DLD1 (cell line): Measurements from ENCODE around the gene ZNF467.

Source experiments
- in situ Hi-C: cut with HindIII; loops from 2 replicates; pipeline ENCODE4 v1.10.0; 2017; ENCODE audit warnings: low sequenced_read_pairs

Gene ZNF467

DNA sequence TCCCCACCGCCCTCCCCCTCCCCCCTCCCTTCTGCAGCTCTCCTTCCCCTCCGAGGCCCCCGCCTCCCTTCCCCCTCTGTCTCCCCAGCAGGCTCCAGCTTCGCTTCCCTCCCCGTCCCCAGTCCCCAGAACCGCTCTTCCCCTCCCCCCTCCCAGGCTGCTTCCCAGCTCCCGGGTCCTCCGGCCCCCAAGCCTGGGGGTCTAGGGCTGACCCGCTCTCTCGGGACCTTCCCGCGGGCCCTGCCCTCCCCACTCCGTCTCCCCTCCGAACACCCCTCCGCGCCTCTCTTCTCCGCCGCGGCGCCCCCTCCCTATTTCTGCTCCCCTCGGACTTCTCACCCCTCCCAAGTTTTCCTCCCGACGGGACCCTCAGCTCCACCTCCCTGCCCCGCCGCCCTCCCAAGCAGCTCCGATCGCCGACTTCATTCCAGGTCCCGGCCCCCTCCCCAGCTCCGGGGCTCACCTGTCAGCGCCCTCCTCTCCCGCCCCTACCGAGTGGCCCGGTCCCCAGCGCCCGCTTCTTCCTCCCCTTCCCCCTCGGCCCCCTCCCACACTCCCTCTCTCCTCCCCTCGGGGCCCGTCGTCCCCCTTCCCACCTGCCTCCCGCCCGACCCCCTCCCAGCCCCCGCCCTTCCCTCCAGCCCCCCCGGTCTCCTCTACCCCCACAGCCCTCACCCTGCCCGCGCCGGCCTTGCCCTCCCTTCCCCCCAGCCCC, 990 bp downstream of the ZNF467 start:
- in situ Hi-C loops: no loop called here

DNA sequence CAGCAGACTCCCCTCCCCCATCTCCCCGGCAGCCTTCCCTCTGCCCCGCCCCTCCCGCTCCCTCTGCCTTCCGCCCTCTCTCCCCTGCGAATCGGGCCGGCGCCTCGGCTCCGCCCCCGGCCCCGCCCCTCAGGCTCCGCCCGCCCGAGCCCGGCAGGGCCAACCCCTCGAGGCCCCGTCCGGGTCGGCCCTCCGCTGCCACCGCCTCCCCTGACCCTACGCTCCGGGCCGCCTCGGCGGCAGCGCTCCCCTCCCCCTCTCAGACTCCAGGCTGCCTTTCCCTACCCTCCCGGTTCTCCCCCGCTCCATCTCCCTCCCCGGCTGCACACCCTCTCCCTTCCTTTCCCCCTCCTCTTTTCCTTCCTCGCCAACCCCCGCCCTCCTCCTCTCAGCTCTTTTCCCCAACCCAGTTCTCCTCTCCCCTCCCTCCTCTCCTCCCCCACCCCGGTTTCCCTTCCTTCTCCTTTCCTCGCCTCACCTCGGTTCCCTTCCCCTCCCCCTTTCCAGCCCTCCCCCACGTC, 1.6 kb downstream of the ZNF467 start:
- in situ Hi-C loops: no loop called here

DNA sequence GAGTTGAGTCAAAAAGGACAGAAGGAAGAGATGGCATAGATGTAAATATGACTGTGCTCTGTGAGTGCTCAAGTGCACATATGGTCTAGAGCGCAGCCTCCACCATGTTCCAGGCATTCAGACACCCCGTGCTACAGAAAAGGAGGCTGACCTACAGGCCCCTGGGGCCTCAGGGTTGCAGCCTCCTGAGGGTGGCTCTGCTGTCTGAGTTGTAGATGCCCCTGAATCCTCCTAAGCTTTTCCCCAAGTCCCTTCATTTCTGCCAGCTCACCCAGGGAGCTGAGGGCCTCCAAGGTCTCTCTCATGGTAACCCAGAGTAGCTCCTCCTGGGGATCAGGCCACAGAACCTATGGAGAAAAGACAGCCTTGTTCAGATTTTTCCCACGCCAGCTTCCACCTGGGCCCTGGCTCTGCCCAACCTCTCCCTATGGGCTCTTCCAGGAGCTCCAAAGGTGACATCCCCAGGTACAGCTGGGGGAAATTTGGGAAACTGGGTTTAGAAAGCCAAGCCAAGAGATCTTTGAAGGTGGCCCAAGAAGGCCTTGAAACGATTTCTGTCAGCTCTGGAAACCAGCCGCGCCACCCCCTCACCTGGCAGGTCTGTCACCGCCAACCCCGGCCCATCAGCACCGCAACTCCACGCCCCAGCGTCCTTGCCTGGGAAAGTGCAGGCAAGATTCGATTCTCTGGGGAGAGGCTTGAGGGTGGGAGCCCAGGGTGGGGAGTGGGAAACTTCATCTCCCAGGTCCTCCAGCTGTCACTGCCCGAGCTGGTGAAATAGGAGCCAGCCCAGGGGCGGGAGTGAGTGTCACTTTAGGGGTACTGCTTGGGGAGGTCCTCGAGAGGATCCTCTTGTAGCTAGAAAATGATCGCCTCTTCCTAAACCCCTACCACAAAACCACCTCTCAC, 2.4 kb downstream of the ZNF467 start:
- in situ Hi-C loops: no loop called here

DNA sequence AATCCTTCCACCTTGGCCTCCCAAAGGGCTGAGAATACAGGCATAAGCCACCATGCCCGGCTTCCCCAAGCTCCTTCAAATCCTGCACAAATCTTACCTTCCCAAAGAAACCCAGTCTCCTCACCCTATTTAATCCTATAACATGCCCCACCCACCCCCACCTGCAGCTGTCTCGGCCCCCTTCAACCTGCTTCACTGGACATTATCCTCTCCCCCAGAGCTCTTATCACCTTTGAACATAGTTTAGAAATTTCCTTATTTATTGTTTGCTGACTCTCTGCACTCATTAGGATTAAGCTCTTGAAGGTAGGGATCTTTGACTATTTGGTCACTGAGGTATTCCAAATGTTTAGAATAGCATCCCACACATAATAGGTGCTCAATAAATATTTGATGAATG, 3.5 kb downstream of the ZNF467 start:
- in situ Hi-C loops: no loop called here

DNA sequence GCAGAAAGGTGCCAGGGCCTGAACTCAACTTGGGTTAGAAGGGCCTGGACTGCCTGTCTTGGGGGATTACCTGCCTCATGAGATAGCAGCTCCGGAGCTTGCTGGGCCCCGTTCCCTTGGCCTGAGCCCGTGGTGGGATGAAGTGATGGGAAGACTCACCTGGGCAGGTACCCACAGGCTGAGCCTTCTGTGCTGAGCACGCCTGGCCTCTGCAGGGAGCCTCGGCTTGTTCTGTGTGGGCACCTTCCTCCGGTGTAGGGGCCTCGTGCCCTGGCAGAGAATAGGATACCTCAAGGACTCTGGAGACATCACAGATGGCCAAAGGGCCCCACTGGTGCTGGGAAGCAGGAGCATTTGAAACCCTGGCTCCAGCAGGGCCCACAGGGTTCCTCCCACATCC, 4.5 kb downstream of the ZNF467 start:
- in situ Hi-C loops: no loop called here

DNA sequence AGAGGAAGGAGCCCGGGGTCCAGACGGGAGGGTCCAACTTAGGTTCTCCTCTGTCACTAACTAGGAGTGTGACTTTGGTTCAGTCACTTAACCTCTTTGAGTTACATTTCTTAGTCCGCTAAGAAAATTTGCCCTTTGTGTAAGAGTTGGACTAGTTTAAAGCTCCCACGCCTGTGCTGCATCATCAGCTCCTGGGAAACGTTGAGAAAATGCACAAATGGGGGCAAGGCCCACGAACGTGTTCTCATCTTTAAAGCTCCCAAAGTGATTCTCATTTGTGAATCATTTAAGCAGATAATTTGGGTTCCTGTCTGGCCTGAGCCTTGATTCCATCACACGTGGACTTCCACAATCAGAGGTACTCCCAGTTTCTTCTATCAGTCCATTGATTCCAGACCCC, 6.3 kb downstream of the ZNF467 start:
- in situ Hi-C loops: no loop called here

DNA sequence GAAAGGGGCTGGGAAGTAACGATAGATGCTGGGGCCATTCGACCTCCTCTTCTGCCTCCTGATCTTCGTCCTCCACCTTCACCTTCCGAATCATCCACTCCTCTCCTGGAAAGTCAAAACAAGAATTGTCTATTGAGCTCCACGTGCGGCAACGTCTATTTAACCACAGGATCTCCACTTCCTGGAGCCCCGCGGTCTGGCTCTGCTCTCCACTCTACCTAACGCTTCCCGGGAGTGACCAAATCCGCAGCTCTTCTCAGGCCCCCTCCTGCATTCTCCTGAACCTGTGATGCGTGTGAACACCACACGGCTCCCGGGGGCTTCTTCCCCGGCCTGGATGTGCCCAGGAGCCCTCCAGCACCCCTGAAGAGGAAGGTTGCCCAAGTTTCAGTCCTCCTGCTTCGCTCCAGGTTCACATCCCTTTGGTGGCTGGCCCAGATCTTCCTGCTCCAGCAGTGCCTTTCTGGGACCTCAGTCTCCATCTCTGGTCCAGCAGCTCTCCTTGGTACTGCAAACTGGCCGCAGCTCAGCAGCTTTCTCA, 7.2 kb downstream of the ZNF467 start:
- in situ Hi-C loops: no loop called here

DNA sequence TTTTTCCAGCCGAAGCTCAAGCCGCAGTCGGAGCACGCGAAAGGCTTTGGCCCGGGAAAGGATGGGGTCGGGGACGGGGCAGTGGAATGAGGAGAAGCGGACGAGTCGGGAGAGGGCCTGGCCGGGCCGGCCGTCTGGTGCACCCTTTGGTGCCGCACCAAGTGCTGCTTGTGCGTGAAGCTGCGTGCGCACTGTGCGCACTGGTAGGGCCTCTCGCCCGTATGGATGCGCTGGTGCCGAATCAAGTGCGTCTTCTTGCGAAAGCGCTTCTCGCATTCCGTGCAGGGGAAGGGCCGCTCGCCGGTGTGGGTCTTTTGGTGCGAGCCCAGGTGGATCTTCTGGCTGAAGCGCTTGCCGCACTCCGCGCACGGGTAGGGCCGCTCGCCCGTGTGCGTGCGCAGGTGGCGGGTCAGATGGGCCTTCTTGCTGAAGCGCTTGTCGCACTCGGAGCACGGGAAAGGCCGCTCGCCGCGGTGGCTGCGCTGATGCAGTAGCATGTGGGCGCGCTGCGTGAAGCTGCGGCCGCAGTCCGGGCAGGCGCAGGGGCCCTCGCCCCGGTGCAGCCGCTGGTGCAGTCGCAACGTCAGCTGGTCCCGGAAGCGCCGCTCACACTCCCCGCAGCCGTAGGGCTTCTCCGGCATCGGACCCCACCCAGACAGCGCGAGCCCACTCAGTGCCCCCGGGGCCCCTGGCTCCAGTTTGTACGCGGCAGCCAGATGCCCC, 7.8 kb downstream of the ZNF467 start:
- in situ Hi-C loops: no loop called here

DNA sequence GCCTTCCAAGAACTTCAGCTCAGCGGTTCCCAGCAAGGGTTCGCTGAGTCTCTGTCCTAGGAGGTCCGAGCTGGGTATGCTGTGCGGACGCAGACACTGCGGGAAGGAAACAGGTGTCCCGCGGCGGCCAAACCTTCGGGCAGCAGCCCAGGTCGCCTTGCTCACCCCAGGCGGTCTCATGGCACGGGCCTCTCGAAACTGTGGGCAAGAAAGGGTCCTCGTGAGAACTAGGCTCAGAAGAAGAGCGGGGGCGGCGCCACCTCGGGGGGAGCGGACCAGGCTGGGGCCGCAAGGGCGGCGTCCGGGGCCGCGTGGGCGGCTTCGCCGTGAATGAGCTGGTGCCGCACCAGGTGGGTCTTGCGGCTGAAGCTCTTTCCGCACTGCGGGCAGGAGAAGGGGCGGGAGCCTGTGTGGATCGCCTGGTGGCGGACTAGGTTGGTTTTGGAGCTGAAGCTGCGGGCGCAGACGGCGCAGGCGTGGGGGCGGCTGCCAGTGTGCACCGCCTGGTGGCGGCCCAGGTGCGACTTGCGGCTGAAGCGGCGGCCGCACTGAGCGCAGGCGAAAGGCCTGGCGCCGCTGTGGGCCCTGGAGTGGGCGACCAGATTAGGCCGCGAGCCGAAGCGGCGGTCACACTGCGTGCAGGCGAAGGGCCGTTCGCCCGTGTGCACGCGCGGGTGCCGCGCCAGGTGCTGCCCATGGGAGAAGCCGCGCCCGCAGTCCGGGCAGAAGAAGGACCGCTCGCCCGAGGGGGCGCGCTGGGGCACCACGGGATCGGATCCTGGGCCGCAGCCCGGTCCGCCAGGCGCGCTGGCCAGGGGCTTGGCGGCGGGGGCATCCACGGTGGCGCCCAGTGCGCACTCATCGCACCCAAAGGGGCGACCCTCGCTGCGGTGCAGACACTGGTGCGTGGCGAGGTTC, 8.6 kb downstream of the ZNF467 start:
- in situ Hi-C loops: no loop called here

DNA sequence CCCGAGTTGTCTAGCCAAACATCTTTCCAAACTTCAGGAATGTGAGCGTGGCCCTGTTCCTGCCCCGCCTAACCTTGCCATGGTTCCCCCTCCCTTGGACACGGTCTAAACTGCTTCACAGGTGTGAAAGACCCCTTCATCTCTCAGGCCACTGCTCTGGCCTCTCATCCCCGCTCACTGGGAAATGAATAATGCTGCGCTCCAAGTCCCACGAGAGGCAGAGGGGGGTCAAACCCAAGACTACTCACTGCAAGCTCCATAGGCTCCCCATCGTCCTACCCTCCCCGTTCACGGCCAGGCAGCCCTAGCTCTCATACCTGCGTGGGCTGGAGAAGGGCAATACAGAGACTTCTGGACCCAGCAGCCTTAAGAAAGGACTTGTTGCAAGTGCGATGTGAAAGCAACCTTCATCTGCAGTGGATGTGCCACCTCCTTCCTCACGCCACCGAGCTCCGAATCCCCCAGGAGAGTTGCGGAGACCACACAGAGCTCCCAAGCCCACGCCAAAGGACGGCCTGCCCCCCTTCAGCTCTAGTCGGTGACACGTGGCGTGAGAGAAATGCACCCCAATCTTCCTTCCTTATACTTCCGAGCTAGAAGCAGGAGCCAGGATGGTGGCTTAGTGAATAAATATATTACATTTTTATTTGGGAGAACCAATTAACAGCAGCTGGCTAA, 9.7 kb downstream of the ZNF467 start:
- in situ Hi-C loops: no loop called here

DNA sequence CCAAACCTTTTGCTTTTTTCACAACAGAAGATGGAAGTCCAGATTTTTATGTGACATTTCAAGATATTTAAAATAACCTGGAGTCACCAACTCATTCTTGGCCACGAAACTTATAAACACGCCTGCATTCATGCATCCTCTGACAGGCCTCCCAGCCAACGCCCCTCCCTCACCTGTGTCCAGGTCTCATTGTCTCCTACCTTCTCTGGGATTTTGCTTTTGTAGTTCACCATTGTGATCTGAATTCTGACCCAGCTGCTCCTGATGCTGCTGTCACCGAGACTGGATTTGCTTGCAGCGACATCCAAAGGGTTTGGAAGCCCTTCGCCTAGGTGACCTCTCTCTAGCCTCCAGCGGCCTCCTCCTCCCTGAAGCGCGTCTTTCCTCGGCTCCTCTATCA, 10.8 kb downstream of the ZNF467 start:
- in situ Hi-C loops: no loop called here

DNA sequence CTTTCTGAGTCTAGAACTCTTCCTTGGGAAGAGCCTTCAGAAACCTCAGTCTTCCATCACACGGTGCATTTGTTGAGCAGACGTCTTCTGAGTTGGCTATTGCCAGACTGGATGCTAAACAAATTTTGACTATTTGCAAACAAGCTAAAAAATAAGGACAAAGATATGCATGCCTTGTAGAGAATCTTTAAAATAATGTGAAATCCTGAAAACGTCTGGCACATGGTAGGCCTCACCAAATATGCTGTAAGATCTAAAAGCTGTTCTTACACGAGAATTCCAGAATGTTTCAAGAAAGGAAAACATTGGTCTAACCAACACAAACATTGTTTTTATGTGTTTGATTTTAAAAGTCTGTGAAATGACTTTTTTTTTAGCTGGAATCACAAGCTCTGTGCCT, 11.3 kb downstream of the ZNF467 start:
- in situ Hi-C loops: no loop called here

DNA sequence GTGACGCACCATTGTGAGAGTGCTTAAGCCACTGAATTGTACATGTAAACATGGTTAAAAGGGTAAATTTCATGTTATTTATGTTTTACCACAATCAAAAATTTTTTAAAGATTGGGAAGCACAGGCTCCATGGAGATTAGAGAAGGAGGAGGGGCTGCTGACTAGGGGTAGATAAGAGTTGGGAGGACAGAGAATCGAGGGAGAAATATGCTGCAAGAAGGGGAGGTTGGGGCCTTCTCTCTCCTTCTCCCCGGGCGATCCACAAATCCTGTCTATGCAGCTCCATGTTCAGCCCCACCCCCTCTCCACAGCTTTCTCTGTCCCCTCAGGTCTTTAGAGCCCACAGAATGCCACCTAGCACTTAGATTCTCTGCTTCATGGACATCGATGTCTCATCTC, 12.1 kb downstream of the ZNF467 start:
- in situ Hi-C loops: no loop called here

DNA sequence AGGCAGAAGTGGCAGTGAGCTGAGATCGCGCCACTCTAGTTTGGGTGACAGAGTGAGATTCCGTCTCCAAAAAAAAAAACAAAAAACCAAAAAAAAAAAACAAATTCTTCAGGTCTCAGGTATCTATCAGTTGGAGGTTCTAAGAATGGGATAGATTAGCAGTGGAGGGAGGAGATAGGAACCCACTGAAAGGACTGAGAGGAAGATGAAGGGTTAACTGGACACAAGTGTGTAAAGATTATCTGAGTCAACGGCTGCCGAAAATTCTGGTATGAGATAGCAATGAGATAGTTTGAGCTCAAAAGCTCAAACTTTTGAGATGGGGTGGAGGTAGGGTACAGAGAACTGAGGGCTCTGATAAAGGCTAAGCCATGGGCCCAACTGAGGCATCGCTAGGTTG, 12.8 kb downstream of the ZNF467 start:
- in situ Hi-C loops: no loop called here

DNA sequence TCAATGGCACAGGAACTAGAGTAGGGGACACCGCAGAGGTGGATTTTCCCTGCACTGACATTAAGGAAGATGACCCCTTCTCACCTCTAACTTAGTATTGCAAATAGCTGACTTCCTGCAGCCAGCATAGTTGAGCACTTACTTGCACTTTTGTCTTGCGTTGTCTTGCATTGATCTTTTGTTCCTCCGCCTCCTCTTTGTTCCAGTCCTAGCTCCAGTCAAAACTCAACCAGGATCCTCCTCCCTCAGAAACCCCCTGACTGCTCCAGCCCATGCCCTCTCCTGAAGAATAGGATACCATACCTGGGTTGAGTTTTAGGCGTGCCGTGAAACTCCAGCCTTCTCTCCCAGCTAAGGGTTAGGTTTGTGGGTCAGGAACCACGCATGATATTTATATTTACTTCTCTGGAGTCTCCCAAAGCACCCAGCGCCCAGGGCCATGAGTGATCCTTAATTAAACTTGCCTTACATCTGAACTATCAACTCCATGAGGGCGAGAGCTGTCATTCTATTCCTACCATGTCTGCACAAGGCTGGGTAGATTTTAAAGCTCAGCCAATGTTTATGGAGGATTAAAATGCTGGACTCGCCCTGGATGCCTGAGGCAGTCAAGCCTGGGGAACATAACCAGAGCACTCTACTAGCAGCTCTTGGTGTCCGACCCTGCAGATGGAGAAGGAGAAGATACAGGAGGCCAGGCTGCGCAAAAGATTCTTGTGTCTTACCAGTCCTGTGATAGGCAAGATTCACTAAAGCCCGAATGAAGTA, 14.1 kb downstream of the ZNF467 start:
- in situ Hi-C loops: no loop called here

DNA sequence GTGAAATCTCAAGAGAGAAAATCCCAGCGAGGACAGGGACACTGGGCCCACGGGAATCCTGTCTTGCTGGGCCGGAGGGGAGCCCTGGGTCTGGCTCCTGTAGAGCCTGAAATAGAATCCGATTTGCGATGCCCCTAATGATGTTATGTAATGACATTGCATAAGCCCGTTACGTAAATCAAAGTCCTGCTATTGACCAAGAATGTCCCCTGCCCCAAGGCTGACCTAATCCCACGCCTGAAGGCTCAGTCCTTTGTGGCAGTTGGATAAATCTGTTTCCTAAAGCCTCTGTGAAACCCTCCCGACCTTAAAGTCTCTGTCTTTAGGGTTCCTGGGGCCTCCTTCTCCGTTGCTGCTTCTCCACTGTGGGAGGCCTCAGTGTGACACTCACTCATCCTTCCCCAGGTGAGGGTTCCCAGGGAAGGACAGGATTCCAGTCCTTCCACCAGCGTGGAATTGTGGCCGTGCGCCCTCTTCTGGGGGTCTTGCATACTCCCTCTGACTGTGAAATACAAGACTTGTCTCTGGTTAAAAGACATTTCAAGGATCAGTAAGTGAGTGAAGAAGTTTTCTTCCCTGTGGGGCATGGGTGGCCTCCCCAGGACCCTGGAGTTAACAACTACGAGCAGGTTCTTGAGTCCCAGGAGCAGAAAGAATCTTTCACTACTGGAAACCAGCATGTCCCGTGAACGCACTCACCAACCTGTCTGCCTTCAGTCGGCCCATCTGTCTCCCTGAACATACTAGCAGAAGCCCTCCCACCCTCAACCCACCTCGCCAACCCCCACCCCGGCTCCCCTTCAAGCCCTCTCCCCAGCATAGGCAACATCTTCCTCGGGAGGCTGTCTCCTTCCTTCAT, 19.8 kb downstream of the ZNF467 start:
- in situ Hi-C loops: no loop called here

DNA sequence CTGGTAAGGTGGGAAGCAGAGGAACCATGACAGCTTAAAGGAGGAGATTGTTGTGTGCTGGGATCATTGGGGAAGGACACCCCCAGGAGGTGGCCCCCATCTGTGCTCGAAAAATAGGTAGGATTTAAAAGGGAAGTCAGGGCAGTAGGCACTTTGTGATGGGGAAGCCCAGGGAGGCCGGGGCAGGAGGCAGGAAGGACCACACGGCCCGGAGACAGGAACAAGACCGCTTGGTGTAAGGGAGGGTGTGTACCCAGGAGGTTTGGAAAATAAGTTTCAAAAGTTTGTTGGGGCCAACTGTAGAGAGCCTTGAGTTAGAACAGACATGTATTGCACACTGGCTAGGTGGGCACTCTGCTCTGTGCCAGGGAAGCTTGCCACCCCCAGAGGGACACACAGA, 20.7 kb downstream of the ZNF467 start:
- in situ Hi-C loops: no loop called here
